Transverse colon (tissue), 4 donors: Measurements from ENCODE around the gene TNFSF11.

Source experiments
- EP300 ChIP-seq: sonication (generic); formaldehyde crosslinking; IDR thresholded peaks from one replicate; pipeline ENCODE4 v1.6.1; 2017; ENCODE audit warnings: antibody characterized with exemption, low read depth
- POLR2AphosphoS5 ChIP-seq, 3 donors: sonication (generic); formaldehyde crosslinking; IDR thresholded peaks; one replicate each; pipeline ENCODE4 v1.6.1; 2016; ENCODE audit warnings: antibody characterized with exemption in 3 of 3
- TF ChIP-seq, protein P1 (sequence below), 5 experiments: fragments of 200-600 bp in 3 of 5; fragments of 450-650 bp in 2 of 5; sonication (generic) in 3 of 5; IDR thresholded peaks; 1 replicate in 2 of 5; 2 replicates in 3 of 5; pipeline ENCODE4 v1.5.1; 2016 to 2017; ENCODE audit warnings: antibody characterized with exemption in 5 of 5, inconsistent platforms in 3 of 5, mild to moderate bottlenecking in 2 of 5, moderate library complexity in 1 of 5

DNA sequence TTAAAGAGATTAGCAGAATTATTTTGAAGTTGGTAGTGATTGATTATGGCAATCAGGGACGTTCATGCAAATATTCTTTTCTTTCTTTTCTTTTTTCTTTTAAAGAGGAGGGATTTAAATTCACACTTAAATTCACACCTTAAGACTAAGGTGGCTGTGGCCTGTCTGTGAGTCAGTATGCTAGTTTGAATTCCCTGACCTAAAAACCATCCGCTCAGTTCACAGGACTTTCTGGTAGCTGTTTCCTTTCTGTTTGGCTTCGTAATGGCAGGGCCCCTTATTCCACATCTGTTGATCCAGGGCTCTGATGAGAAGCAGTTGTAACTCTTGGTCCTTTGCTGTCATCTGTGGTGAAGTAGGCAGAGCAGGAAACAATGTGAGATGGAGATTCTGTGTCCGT is 7.5 kb downstream of the TNFSF11 start:
- TF ChIP-seq POLR2AphosphoS5 (IDR thresholded peaks at IDR 0.05) = no peak
- no peak for TF ChIP-seq EP300
- TF ChIP-seq, protein P1, sequence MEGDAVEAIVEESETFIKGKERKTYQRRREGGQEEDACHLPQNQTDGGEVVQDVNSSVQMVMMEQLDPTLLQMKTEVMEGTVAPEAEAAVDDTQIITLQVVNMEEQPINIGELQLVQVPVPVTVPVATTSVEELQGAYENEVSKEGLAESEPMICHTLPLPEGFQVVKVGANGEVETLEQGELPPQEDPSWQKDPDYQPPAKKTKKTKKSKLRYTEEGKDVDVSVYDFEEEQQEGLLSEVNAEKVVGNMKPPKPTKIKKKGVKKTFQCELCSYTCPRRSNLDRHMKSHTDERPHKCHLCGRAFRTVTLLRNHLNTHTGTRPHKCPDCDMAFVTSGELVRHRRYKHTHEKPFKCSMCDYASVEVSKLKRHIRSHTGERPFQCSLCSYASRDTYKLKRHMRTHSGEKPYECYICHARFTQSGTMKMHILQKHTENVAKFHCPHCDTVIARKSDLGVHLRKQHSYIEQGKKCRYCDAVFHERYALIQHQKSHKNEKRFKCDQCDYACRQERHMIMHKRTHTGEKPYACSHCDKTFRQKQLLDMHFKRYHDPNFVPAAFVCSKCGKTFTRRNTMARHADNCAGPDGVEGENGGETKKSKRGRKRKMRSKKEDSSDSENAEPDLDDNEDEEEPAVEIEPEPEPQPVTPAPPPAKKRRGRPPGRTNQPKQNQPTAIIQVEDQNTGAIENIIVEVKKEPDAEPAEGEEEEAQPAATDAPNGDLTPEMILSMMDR (IDR thresholded peaks at IDR 0.05) = no peak
